NCI-H69 (cell line): ENCODE results near the gene MS4A15.
"Not testable (repeated sequence)": the region's sequence is repeated elsewhere in the genome, so short reads cannot be mapped to it uniquely, and the experiment has no call there.

Experiments used
- DNase-seq: peaks from one replicate; lab custom pipeline; 2025; lab: John Stamatoyannopoulos, UW

MS4A15 gene

DNA sequence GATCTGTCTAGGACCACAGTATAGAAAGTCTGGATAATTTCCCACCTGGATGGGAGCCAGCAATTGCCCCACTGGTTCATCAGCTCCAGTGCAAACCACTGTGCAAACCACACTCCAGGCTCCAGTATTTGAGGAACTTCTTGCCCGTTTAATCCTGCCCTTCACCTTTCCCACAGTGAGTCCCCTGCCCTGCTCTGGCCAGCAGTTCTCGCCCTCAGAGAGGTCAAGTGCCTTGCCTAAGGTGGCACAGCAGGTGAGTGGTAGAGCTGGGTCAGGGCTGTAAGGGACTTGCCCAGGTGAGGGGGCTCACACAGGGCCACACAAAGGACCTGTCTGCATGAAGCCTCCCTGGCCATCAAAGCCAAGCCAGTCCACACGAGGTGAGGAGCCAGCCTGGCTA, 52.6 kb downstream of the MS4A15 start:
- no peak for DNase-seq

DNA sequence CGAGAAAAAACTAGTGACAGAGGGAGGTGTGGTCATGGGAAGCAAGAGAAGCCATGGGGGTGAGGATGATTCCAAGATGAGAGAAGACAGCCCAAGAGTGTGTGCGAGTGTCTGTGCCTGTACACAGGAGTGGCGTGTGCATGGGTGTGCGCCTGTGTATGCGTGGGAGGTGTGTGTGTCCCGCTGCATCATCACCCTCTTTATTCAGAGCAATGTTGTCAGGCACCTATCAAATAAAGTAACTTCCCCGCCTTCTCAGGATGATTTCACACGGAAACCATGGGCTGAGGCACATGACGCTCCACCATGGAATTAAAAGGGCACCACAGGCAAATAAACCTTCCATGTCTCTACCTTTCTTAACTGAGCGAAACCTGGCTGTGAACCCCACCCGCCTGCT, 53.0 kb downstream of the MS4A15 start:
- DNase-seq: no peak

- no peak for DNase-seq
Measured at GRCh38 chr11:60810151-60810550, 53.5 kb downstream of the MS4A15 start.

DNA sequence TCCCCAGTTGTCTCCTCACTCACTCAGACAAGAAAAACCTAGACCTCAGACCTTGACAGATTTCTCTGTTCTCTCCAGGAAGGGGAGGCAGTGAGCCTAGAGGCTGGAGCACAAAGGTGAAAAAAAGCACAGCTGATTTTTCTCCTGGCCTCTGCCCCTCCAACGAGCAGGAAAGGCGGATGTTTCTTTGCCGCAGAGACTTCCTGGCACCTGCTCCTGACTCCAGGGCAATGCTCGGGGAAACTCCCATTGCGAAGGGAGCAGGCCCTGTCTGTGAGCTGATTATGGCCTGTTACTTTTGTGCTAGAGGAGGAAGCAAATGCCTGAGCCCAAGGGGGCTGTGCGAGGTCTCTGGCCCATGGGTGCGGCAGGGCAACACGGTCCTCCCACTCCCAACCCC, 53.9 kb downstream of the MS4A15 start:
- DNase-seq: peak; percentile 32

- DNase-seq: no peak
Measured at GRCh38 chr11:60813324-60813723, 56.7 kb downstream of the MS4A15 start.

DNA sequence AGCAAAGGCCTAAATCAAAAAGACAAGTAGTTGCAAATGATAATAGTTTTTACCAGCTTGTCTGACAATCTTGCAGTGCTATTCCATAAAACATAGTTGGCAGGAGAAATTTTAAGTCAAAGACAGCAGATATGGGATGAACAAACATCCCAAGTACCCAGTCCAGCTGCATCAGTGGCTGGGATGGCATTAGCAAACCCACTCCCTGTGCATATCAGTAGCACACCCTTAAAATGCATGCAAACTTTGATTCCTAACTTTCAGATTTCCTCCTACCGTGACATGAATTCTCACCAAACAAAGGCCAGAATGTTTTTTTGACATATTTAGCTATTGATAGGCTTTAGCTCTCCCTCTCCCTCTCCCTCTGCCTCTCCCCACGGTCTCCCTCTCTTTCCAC, 57.4 kb downstream of the MS4A15 start:
- DNase-seq: no peak

DNA sequence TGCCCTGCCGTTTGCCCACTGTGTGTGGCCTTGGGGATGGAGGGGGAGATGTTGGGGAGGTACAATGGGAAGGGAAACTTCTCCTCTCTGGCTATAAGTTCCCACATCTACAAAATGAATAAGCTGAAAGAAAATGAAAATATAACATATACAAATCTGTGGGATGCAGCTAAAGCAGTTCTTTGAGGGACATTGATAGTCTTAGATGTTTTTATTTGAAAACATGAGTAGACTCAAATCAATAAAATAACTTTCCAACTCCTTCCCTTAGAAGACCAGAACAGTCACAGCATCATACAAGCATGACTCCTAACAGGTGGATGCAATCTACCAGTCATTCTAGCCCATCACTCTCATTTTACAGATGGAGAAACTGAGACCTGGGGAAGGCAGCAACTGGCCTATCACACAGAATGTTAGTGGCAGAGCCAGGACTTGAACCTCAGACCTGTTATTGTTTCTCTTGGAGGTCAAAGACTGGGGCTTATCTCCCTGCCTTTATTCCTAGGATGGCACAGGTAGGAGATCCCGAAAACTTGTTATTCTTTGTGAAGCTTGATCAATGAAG, 60.0 kb downstream of the MS4A15 start:
- DNase-seq: no peak

DNA sequence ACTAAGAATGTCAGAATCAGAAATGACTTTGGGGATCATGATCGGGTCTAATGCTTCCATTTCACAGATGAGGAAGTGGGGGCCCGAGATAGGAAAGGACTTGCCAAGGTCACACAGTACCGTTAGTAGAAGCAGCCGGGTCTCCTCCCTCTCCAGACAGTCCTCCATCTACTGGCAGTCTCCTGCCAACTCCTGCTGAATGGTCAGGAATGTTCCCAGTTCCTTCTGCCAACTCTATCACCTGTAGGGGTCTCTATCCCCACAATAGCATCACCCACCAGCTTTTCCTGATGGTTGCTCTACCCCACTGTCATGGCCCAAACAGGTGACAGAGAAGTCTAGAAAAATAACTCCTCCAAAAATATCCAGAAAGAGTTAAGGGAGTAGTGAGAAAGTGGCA, 61.4 kb downstream of the MS4A15 start:
- DNase-seq: no peak

- DNase-seq: no peak
Measured at GRCh38 chr11:60821827-60822599, 65.3 kb downstream of the MS4A15 start.

- DNase-seq: not testable (repeated sequence)
Measured at GRCh38 chr11:60823745-60824306, 67.2 kb downstream of the MS4A15 start.

DNA sequence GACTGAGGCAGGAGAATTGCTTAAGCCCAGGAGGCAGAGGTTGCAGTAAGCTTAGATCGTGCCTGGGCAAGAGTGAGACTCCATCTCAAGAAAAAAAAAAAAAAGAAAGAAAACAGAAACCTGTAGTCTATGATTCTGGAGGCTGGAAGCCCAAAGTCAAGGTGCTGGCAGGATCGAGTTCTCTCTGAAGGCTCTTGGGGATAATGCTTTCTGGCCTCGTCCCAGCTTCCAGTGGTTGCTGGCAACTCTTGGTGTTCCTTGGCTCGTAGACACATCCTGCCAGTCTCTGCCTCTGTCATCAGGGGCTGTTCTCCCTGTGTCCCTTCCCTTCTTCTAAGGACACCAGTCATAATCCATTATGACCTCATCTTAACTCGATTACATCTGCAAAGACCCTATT, 68.5 kb downstream of the MS4A15 start:
- no peak for DNase-seq

DNA sequence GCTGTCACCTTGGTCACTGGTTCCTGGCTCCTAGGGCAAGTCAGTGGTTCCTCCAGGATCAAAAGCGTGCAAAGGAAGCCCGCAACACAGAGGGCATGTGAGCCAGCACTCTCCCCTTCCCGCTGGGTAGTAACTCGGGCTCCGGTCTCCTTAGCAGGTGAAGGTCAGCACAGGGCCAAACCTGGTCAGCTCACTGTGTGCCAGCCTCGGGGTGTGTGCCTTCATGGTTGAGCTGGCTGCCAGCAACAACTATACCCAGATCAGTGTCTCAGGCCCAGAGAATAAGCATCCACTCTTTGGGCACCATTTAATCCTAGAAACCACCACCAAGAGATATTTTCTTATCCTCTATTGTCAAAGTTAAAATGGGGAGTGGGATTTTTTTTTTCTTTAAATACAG, 69.1 kb downstream of the MS4A15 start:
- no peak for DNase-seq
